Common myeloid progenitor, CD34-positive (primary cell): ENCODE data around the gene MAMDC4.
"Not testable (repeated sequence)": the region's sequence is repeated elsewhere in the genome, so short reads cannot be mapped to it uniquely, and the experiment has no call there.

Experiments used
- CTCF ChIA-PET: fragments of 350-600 bp; sonication (Branson Sonifier 250); formaldehyde crosslinking; loops from one replicate; lab custom pipeline; 2021; ENCODE audit warnings: antibody characterized with exemption; lab: Charles Lee
- POLR2A ChIA-PET: fragments of 350-600 bp; sonication (Branson Sonifier 250); formaldehyde crosslinking; loops from one replicate; lab custom pipeline; 2021; ENCODE audit warnings: antibody characterized with exemption; lab: Charles Lee
- DNase-seq, 3 donors: peaks; one replicate each; pipeline versions ENCODE4 v3.0.0 to v3.0.0-alpha.2; 2013
- H3K27ac ChIP-seq, 2 experiments: 1 replicate in 1 of 2; 2 replicates in 1 of 2; pipeline ENCODE4 v1.7.0; 2013; ENCODE audit warnings: inconsistent platforms in 2 of 2, low read length in 2 of 2, mild to moderate bottlenecking in 2 of 2, low read depth in 1 of 2, moderate library complexity in 1 of 2; ENCODE audit not compliant: severe bottlenecking in 2 of 2, insufficient read depth in 1 of 2, poor library complexity in 1 of 2
- H3K27me3 ChIP-seq, 5 experiments: replicated peaks in 2 of 5; 1 replicate in 3 of 5; 2 replicates in 2 of 5; pipeline versions ENCODE4 v1.6.1 to v1.7.0; 2013; ENCODE audit warnings: low read length in 4 of 5, mild to moderate bottlenecking in 2 of 5, moderate library complexity in 2 of 5, inconsistent platforms in 1 of 5; ENCODE audit not compliant: insufficient read depth in 5 of 5, control insufficient read depth in 4 of 5
- H3K36me3 ChIP-seq, 4 experiments: 1 replicate in 2 of 4; 2 replicates in 2 of 4; pipeline versions ENCODE4 v1.6.1 to v1.7.0; 2013; ENCODE audit warnings: low read length in 3 of 4, control low read depth in 1 of 4, mild to moderate bottlenecking in 1 of 4; ENCODE audit not compliant: control insufficient read depth in 4 of 4, insufficient read depth in 4 of 4
- H3K4me1 ChIP-seq, 4 experiments: 1 replicate in 3 of 4; 2 replicates in 1 of 4; pipeline versions ENCODE4 v1.6.1 to v1.7.1; 2013; ENCODE audit warnings: low read length in 3 of 4, mild to moderate bottlenecking in 3 of 4, control low read depth in 1 of 4, inconsistent platforms in 1 of 4, moderate library complexity in 1 of 4; ENCODE audit not compliant: control insufficient read depth in 4 of 4, insufficient read depth in 4 of 4; ENCODE audit errors: control extremely low read depth in 1 of 4
- H3K4me3 ChIP-seq, 7 experiments: 1 replicate in 4 of 7; 2 replicates in 3 of 7; pipeline versions ENCODE4 v1.5.1 to v1.7.0; 2013; ENCODE audit warnings: mild to moderate bottlenecking in 7 of 7, low read length in 6 of 7, moderate library complexity in 6 of 7, inconsistent platforms in 2 of 7, low read depth in 2 of 7, control low read depth in 1 of 7; ENCODE audit not compliant: insufficient read depth in 4 of 7, control insufficient read depth in 1 of 7; ENCODE audit errors: extremely low read depth in 1 of 7
- H3K9me3 ChIP-seq, 5 experiments: 1 replicate in 4 of 5; 2 replicates in 1 of 5; pipeline versions ENCODE4 v1.6.1 to v1.7.1; 2013; ENCODE audit warnings: low read length in 4 of 5, mild to moderate bottlenecking in 2 of 5, inconsistent platforms in 1 of 5, low read depth in 1 of 5, moderate library complexity in 1 of 5; ENCODE audit not compliant: control insufficient read depth in 4 of 5, insufficient read depth in 2 of 5; ENCODE audit errors: control extremely low read depth in 1 of 5
- WGBS: methylation state at CpG from one replicate; pipeline ENCODE4 v1.1.5; 2013; ENCODE audit not compliant: insufficient coverage; 5-methylcytosine and 5-hydroxymethylcytosine counted together

MAMDC4 gene

GRCh38 chr9:136861874-136862457 lies 9.8 kb downstream of the MAMDC4 start:
- ChIA-PET CTCF (interaction anchor here (1.1 to 1.2 kb wide), 2 partner anchors 17 to 26 kb away, joined by 3 to 5 read pairs; no protein-coding TSS in a partner anchor), POLR2A (interaction anchor here (0.6 kb wide), 1 partner anchor 20 kb away, joined by 3 read pairs; no protein-coding TSS in a partner anchor)
- Histone ChIP-seq H3K4me1 (peaks cover 0 to 10% (median 9%) of the 10 kb centered on the region in 4 experiments), H3K27me3 (no peaks in the 10 kb centered on the region), H3K4me3 (no peak overlapping the region), H3K36me3 (peaks cover 2 to 38% (median 26%) of the 10 kb centered on the region in 4 experiments), H3K27ac (no peak overlapping the region), H3K9me3 (no peaks in the 10 kb centered on the region)
- 94% methylated on average over 23 of the region's 26 CpGs for WGBS
- no peak for DNase-seq

GRCh38 chr9:136862849-136863622 lies 10.9 kb downstream of the MAMDC4 start:
- ChIA-PET POLR2A (no interaction called here), CTCF (interaction anchor here (0.8 to 1.5 kb wide), 5 partner anchors 12 to 84 kb away, joined by 3 to 5 read pairs (median 4); partner anchors contain the start of gene AJM1)
- H3K9me3 ChIP-seq, result no peaks in the 10 kb centered on the region
- no peak overlapping the region for H3K4me3 ChIP-seq
- H3K4me1 ChIP-seq, result peaks cover 0 to 14% (median 11%) of the 10 kb centered on the region in 4 experiments
- no peaks in the 10 kb centered on the region for H3K27me3 ChIP-seq
- peaks cover 2 to 42% (median 26%) of the 10 kb centered on the region in 4 experiments for H3K36me3 ChIP-seq
- H3K27ac ChIP-seq, result no peak overlapping the region
- WGBS, result 95% methylated on average over 28 of the region's 31 CpGs
- DNase-seq, result no peak

- no peak overlapping the region for H3K27ac ChIP-seq
- no peak for DNase-seq
- H3K4me1 ChIP-seq, result peaks cover 0 to 14% (median 11%) of the 10 kb centered on the region in 4 experiments
- H3K36me3 ChIP-seq, result peaks cover 2 to 46% (median 26%) of the 10 kb centered on the region in 4 experiments
- H3K4me3 ChIP-seq, result no peak overlapping the region
- no peaks in the 10 kb centered on the region for H3K27me3 ChIP-seq
- POLR2A ChIA-PET, result no interaction called here
- H3K9me3 ChIP-seq, result no peaks in the 10 kb centered on the region
- CTCF ChIA-PET, result interaction anchor here (0.8 to 1.5 kb wide), 4 partner anchors 12 to 84 kb away, joined by 3 to 4 read pairs (median 4); partner anchors contain the start of genes AJM1 and MAMDC4
- WGBS, result 99% methylated on average over 8 of the region's 12 CpGs
Observed at GRCh38 chr9:136863623-136864273, 11.6 kb downstream of the MAMDC4 start.

DNA sequence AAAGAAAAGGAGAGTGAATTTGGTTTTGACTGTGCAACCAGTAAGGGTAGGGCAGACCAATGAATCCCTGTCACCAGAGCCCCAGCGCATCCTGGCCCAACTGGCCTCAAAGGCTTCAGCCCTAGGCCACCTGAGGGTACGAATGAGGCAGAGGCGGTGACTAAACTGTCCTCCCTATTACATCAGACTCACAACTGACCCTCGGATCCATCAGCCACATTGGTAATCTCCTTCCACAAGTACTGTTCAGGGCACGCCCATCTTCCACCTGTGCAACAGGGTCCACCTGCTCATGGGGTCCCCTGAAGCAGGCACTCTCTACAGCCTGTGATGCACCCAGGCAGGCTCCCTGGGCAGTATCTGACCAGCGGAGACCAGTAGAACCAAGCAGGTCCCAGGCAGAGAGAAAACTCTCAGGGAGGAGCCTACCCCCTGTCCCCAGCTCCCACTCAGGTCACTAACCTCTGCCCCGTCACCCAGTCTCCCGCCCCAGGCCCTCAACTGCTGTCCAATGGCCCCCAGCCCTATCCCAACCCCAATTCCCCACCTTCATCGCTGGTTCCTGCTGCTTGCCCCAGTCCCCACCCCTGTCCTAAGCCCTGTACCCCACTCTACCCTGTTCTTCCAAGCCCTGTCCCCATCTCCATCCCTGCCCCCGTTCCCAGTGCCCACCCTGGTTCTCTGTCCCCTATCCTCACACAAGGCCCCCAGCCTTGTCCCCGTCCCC lies 13.1 kb downstream of the MAMDC4 start:
- Histone ChIP-seq H3K9me3 (no peaks in the 10 kb centered on the region), H3K27me3 (no peaks in the 10 kb centered on the region), H3K4me3 (peak overlapping the region; percentile 6 to 87 (median 80)), H3K27ac (peak overlapping the region; percentile 50 to 87), H3K4me1 (peaks cover 0 to 14% (median 11%) of the 10 kb centered on the region in 4 experiments), H3K36me3 (peaks cover 2 to 43% (median 25%) of the 10 kb centered on the region in 4 experiments)
- 87% methylated on average over 7 of the region's 11 CpGs for WGBS
- no peak for DNase-seq
- ChIA-PET POLR2A (no interaction called here), CTCF (interaction anchor here (1.2 to 1.4 kb wide), 3 partner anchors 13 to 22 kb away, joined by 3 read pairs; partner anchors contain the start of gene MAMDC4)

- POLR2A ChIA-PET, result interaction anchor here (0.7 to 1.0 kb wide), 2 partner anchors 20 to 78 kb away, joined by 3 to 4 read pairs; partner anchors contain the start of gene TRAF2
Observed at GRCh38 chr9:136865768-136866103, 13.6 kb downstream of the MAMDC4 start.

DNA sequence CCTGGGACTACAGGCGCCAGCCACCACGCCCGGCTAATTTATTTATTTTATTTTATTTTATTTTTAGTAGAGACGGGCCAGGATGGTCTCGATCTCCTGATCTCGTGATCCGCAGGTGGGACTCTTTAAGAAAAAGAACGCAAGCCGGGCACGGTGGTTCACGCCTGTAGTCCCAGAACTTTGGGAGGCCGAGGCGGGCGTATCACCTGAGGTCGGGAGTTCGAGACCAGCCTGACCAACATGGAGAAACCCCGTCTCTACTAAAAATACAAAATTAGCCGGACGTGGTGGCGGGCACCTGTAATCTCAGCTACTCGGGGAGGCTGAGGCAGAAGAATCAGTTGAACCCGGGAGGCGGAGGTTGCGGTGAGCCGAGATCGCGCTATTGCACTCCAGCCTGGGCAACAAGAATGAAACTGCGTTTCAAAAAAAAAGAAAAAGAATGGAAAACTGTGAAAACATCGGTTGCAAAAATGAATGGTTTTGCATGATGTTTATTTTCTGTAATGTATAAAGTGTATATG lies 14.8 kb downstream of the MAMDC4 start:
- Histone ChIP-seq H3K4me3 (peak overlapping the region; percentile 48 to 87 (median 80)), H3K36me3 (peaks cover 2 to 29% (median 13%) of the 10 kb centered on the region in 4 experiments), H3K4me1 (peaks cover 0 to 14% (median 11%) of the 10 kb centered on the region in 4 experiments), H3K27ac (peak overlapping the region; percentile 61 to 74)
- H3K27me3 ChIP-seq, POLR2A ChIA-PET, DNase-seq, CTCF ChIA-PET, H3K9me3 ChIP-seq: not testable (repeated sequence)
- WGBS, result 83% methylated on average over 7 of the region's 29 CpGs

More at GRCh38 chr9:136865768-136866103, 13.6 kb downstream of the MAMDC4 start:
- Histone ChIP-seq H3K36me3 (peaks cover 2 to 41% (median 23%) of the 10 kb centered on the region in 4 experiments), H3K27ac (peak overlapping the region; percentile 54 to 87), H3K27me3 (no peaks in the 10 kb centered on the region), H3K4me1 (peaks cover 0 to 14% (median 11%) of the 10 kb centered on the region in 4 experiments), H3K4me3 (peak overlapping the region; percentile 48 to 87 (median 80)), H3K9me3 (no peaks in the 10 kb centered on the region)
- 0% methylated on average over 12 of the region's 20 CpGs for WGBS
- no peak for DNase-seq
- CTCF ChIA-PET, result interaction anchor here (1.4 kb wide), 1 partner anchor 22 kb away, joined by 3 read pairs; no protein-coding TSS in a partner anchor
